Activated CD4-positive, alpha-beta T cell treated with anti-CD3 and anti-CD28 coated beads, Interleukin-10, Interleukin-2, amounts not matched to agents 100 ng/mL and 50 ng/mL, durations not matched to agents 16 hours and 8 hours (primary cell): ENCODE measurements around the gene CELA1.

Experiments
- DNase-seq: peaks from one replicate; pipeline ENCODE4 v3.0.0-alpha.2; 2020

The CELA1 gene

DNA sequence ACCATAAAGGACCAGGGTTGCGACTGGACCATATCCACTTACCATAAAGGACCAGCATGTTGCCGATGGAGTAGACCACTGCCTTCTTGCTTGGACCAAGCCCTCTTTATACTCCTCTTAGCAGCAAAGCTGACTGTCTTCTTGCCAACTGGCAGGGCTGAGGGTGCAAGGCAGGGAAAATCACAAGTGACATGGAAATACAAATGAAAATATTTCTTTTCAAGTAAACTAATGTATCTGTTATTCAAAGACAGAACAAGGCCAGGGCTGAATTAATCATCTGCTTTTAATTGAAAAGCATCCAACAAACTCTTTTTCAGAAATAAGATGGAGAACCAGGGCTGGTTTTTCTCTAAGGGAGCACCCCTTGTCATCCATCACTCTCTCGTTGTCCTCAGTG is at the start of gene CELA1:
TSS of gene CELA1 (minus strand) at position 99 of the 400 bp plus-strand sequence. CDS start at position 58, 41 bp downstream.
- no peak for DNase-seq

DNA sequence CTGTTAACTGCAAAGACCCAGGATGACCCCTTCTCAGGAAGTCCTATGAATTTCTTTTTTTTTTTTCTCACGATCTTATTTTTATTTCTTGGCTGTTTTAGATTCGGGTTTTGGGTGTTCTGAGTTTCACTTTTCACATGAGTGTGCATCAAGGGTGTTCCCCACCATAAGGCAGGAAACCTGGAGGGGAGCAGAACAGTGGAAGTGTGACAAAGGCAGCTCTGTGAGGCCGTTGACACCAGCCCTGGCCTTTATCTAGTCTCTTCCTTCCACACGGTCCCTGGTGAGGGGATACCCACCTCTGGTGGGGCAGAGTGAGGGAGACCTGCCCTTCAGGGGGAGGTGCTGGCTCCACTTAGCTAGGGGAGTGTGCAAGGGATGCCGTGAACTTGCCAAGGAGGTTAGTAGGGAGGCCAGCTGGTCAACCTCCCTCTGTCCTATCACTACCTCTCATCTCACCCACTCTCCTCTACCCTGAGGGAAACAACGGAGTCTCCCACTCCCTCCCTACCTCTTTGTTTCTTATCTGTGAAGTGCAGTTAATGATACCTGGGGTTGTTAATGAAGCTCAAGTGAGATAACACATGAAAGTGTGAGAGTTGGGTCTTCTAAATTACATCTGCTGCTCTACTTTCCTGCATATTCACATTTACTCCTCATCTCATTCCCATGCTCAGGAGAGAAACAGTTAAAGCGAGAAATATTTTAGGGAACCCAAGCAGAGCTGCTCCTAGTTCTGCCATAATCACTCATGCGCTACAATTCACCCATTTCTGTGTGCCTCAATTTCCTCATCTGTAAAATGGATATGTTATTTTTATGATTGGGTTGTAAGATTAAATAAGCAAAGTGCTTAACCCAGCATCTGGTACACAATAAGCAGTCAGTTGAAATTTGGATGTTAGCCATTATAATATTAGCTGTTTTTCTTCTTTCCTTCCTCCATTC is 49.1 kb upstream of the CELA1 start:
- peak; percentile 73 for DNase-seq

DNA sequence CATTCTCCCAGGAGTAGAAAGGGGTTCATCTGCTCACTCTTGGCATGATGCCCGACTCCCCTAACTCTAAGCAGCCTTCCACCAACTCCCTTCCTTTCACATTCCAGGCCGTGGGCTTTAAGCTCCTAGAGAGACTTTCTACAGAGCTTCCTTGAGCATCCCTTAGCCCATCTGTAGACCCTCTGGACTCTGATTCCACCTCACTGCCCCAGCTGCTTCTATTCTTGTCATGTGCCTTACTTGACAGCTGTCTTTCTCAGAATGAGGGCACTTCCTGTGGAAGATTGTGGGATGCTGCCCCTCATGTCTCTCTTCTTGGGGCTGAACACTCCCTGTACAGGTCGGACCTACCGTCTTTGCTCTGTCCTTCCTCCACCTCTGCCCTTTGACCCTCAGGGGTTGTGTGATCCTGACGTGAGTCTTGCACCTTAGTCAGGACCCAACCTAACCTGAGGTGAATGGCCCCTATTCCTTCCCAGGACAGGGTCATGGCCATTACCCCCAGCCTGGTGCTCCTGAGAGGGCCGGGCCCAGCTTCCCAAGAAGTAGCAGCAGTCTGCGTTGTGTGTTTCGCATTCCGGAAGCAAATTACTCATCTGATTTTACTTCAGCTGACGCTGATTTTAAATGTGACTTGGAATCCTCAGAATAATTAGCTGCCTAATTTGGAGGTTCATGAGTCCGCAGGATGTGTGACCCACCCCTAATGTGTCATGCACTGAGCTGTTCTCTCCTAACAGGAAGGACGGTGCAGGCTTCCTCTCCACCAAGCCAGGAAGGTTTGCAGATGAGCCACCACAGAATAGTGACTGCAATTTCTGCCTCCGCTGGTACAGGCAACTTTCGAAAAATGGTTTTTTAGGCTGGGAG is 47.4 kb upstream of the CELA1 start:
- peak; percentile 78 for DNase-seq

DNA sequence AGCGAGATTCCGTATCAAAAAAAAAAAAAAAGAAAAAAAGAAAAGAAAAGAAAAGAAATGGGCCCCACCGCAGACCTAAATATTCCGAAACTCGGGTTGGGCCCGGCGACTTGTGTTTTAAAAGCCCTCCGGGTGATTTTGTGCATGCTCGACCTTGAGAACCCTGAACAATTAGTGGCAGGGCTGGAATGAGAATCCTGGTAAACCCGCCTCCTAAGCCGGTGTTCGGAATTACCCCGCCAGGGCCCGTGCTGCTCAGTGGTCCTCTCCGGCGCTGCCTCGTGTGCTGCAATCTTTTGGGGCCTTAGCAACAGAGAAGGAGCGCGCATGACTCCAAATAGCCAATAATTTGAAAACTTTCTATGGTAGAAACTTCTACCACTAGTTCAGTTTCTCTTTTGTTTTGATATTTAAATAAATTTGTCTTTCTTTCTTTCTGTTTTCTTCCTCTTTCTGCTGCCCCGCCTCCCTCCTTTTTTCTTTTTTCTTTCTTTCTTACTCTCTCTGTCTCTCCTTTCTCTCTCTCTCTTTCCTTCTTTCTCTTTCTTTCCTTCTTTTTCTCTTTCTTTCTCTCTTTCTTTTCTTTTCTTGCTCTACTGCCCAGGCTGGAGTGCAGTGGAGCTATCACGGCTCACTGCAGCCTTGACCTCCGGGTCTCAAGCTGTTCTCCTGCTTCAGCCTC is 46.2 kb upstream of the CELA1 start:
- DNase-seq: peak; percentile 30

GRCh38 chr12:51391283-51392123 is 45.0 kb upstream of the CELA1 start, which contains the start of gene GALNT6:
Gene GALNT6, minus strand, starts transcription at chr12:51391406. Its CDS starts 11,625 bp downstream, at chr12:51379781.
- peak; percentile 64 for DNase-seq

GRCh38 chr12:51390891-51391282 is 44.4 kb upstream of the CELA1 start:
- peak; percentile 19 for DNase-seq

DNA sequence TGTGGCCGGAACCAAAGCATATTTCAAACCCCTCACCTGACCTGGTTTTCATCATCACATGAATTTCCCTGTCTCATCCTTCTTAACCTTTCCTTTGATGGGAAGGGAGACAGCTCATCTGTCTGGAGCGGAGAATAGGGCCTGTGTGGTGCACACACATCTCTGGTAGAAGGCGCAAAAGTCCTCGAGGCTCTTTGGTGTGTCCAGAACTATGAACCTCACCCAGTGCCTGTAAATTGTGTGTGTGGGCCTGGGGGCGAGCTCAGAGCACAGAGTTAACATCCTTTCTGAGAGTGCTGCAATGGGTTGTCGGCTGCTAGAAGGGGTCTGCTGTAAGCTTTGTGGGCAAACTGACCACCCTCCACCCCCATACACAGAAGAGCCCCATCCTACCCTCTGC is 44.0 kb upstream of the CELA1 start:
- no peak for DNase-seq

DNA sequence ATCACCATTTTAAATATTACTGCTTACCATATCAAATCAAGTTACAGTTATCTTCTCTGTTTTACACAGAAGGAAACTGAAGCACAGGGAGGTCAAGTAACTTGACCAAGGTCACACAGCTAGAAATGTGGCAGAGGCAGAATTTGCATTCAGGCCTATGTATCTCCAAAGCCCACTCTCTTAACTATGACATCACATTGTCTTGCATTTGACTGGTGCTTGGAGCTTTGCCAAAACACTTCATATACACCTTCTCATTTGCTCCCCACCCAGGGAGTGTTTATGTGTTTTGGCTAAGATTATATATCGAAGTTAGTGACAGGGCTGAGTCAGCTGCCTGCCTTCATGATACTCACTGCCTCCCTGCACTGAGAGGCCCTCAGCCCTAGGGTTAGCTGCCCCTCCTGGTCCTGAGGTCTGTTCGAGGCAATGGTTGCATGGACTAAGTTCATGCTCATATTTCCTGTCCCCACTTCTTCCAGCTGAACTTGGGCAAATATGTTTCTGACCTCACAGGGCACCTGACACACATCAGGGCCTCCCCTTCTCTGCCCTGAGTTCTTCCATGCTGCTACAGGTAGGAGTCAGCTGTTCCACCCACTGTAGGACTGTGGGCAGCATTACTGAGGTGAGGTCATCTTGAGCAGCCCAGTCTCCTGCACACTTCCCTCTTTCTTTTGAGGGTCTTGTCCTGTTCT is 43.0 kb upstream of the CELA1 start:
- DNase-seq: peak; percentile 15

- DNase-seq: no peak
Measured at GRCh38 chr12:51388846-51389245, 42.4 kb upstream of the CELA1 start.

DNA sequence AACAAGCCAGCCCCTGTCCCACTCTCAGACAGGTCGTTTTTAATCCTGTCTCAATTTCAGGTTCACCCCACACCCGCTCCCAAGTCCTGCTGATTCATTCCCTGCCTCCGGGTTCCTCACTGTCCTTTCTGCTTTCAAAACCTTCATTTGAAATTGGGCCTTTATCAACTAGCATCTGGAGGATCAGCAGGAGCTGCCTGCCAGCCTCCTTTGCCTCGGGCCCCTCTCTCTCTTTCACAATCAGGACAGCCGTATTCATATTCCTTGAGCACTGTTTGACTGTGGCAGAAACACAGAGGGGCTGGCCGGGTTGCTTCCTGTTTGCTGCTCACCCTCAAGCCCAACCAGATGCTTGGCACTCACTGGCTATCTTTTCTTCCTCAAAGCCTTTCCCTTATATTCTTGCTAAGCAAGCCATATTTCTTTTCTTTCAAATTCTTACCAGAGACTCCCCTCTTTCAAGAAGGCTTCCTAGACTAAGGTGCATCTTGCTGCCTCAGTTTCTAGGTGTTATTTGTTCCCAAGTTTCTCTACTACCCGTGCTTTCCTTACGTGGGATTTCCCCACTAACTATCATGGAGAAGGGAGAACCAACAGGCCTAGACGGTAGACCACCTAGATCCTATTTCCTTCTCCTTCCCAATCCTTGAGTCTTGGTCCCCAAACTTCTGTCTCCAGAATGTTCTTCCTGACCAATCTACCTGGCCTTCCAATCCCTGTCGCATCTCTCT is 41.8 kb upstream of the CELA1 start:
- DNase-seq: no peak

GRCh38 chr12:51386351-51386750 is 39.9 kb upstream of the CELA1 start:
- DNase-seq: no peak

- DNase-seq: peak; percentile 21
Measured at GRCh38 chr12:51383269-51383905, 36.9 kb upstream of the CELA1 start.

- no peak for DNase-seq
Measured at GRCh38 chr12:51382173-51382572, 35.7 kb upstream of the CELA1 start.

DNA sequence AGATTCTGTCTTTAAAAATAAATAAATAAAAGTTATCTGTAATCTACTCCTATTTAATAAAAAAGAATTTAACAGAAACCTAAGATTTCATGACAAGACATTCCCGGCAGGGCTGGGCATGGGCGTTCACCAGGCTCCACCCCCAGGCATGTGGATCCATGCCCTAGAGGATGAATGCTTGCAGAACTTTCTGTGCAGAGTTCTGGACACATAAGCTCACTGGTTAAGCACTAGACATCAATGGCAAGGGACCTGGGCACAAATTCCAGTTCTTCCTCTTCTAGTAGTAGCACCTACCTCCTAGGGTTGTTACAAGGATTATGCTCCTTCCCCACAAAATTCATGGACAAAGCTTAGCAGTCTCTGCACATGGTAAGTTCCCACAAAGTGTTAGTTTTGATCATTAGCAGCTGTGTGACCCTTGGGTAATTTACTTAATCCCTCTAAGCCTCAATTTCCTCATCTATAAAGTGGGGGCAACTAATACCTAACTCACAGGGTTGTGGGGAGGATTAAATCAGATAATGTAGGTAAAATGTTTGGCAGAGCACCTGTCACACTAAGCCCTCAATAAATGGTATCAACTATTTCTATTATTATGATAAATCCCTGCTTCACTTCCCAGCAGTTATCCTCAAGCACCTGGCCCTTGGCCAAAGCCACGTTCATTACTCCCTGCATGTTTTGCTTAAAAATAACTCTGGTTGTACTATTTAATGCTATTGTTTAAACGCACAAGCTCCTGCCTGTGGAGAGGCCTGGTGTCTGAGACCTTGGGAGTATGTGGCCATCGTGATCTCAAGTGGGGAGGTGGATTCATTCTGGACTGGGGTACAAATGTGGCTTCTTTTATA is 35.0 kb upstream of the CELA1 start:
- DNase-seq: no peak

GRCh38 chr12:51379571-51379970 is 33.1 kb upstream of the CELA1 start:
- DNase-seq: no peak

GRCh38 chr12:51378749-51379148 is 32.3 kb upstream of the CELA1 start:
- no peak for DNase-seq

DNA sequence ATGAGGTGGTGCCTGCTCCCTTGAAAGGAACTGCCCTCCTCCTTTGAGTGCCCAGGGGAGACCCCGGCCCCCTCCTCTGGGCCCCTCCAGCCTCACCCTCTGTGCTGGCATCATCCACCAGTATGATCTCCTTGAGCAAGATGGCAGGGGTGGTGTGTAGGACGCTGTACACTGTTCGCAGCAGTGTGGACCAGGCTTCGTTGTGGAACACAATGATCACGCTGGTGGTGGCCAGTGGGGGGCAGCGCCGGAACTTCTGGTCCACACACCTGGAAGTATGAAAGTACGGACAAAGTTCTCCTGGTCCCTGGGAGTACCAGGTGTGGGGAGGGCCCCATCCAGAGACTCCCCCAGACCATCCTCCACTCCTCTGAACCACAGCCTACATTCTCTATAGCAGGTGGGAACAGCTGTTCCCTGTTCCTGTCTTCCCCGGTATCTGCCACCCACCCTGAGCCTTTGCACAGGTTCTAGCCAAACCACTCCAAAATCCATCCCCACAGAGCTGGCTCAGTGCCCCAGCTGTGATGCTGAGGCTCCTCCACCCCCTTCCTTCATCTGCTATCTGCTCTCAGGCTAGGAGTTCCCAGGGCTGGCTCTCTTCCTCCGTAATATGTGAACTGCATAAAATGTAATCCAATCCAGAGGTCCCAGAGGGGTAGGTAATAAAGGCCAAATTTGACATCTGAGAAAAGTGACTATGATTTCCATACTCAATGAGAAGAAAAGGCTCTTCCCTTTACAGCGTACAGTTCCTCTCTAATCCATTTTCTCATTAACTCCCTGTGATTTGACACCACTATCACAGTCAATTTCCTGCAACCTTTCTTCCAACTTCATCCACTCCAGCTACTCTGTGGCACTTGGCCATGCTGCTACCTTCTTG is 30.9 kb upstream of the CELA1 start:
- DNase-seq: no peak

DNA sequence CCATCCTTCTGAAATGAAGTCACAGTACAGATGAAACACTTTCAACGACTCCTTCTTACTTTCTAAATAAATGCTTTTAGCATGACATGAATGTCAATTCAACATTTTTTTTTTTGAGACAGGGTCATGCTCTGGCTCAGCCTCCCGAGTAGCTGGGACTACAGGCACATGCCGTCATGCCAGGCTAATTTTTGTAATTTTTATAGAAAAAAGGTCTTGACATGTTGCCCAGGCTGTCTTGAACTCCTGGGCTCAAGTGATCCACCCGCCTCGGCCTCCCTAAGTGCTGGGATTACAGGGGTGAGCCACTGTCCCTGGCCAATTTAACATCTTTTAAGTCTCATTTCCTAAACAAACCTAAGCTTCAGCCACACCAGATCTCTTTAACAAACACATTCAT is 28.4 kb upstream of the CELA1 start:
- DNase-seq: no peak
